BLaER1 treated with 17β-estradiol and CSF1 and Interleukin-3, amounts not matched to agents 10 nM and 100 nM (cell line): ENCODE results near the gene FAM193B.

Experiments used
- H3K27ac ChIP-seq, 11 experiments: shearing (Covaris generic); formaldehyde crosslinking; 2 replicates each; pipeline ENCODE4 v1.8.1; 2022
- H3K27me3 ChIP-seq, 11 experiments: shearing (Covaris generic); formaldehyde crosslinking; 2 replicates each; pipeline ENCODE4 v1.8.1; 2022
- H3K36me3 ChIP-seq, 11 experiments: shearing (Covaris generic); formaldehyde crosslinking; 2 replicates each; pipeline ENCODE4 v1.8.1; 2022
- H3K4me1 ChIP-seq, 10 experiments: shearing (Covaris generic); formaldehyde crosslinking; 2 replicates each; pipeline ENCODE4 v1.8.1; 2022
- H3K4me2 ChIP-seq, 11 experiments: shearing (Covaris generic); formaldehyde crosslinking; 2 replicates each; pipeline ENCODE4 v1.8.1; 2022
- H3K4me3 ChIP-seq, 10 experiments: shearing (Covaris generic); formaldehyde crosslinking; 2 replicates each; pipeline ENCODE4 v1.8.1; 2022
- H3K9ac ChIP-seq, 11 experiments: shearing (Covaris generic); formaldehyde crosslinking; 2 replicates each; pipeline ENCODE4 v1.8.1; 2022
- H3K9me3 ChIP-seq, 11 experiments: shearing (Covaris generic); formaldehyde crosslinking; replicated peaks in 1 of 11; 2 replicates each; pipeline ENCODE4 v1.8.1; 2022
- H4K20me1 ChIP-seq, 11 experiments: shearing (Covaris generic); formaldehyde crosslinking; 2 replicates each; pipeline ENCODE4 v1.8.1; 2022
- Cebpa-rat ChIP-seq, 11 experiments: shearing (Covaris generic); IDR thresholded peaks; 2 replicates each; pipeline ENCODE4 v1.8.1; 2022

FAM193B gene

DNA sequence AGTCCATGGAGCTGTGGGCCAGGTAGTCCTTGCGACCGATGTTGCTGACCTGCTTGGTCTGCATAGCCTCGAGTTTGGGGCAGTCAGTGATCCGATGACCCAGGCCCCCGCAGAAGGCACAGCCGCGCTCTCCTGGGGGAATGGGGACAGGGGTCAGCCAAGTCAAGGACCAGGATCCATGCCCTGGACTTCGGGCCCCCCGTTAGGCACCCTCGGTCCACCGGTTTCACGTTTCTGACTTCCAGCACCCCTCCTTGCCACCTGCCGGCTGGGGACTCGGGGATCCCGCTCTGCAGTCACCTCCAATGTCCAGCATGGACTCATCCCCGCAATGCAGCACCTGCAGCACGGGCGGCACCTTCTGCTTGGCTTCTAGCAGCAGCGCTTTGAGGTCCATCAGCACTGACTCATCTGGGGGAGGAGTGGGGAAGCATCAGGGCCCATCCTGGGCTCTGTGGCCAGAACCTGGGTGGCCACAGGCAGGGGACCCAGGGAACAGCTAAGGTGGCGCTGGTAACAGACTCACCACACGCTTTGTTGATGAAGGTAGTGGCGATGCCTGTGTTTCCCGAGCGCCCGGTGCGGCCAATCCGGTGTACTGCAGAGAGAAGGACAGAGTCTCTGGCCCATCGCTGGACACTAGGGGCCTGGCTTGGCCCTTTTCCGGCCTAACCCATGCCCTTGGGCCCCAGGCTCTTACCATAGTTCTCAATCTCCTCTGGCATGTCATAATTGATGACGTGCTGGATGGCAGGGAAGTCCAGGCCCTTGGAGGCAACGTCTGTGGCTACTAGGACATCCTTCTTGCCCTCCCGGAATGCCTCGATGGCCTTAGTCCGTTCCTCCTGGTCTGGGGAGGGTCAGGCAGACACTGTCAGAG, 42.3 kb downstream of the FAM193B start:
- peaks cover 61 to 79% (median 70%) of the 10 kb centered on the region in 10 experiments for H3K4me1 ChIP-seq
- TF ChIP-seq Cebpa-rat (IDR thresholded peaks at IDR 0.05) = no peak
- H4K20me1 ChIP-seq = peaks cover under 1 to 33% (median 17%) of the 10 kb centered on the region in 11 experiments; a peak in 18 of 22 replicates
- H3K27me3 ChIP-seq = no peaks in the 10 kb centered on the region
- peak overlapping the region in 8 of 10 experiments; percentile 2 to 81 (median 74); a peak in 12 of 20 replicates for H3K4me3 ChIP-seq
- peak overlapping the region; percentile 91 to 100 (median 95); a peak in 21 of 22 replicates for H3K9ac ChIP-seq
- H3K9me3 ChIP-seq = no peaks in the 10 kb centered on the region
- H3K4me2 ChIP-seq = peak overlapping the region; percentile 94 to 100 (median 99)
- H3K36me3 ChIP-seq = peaks cover 58 to 76% (median 62%) of the 10 kb centered on the region in 11 experiments
- peak overlapping the region; percentile 93 to 100 (median 98) for H3K27ac ChIP-seq

DNA sequence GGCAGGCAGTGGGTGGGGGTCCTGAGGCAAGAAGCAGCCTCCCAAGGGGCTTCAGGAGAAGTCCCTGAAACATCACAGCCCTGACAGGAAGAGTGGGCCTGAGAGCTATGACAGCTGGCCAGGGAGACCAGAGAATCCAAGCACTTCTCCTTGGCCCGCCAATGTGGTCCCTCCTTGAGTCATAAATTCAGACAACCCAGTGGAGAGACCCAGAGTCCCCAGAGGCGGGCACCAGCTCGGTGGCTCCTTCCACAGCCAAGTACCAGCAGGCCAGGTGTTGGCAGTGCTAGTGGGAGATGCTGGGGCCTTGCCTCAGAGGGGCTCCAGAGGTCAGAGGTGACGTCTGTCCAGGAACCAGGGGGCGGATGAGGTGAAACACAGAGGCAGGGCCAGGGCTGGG, 43.2 kb downstream of the FAM193B start:
- Histone ChIP-seq H3K4me2 (peak overlapping the region; percentile 94 to 100 (median 99)), H4K20me1 (peaks cover 6 to 38% (median 25%) of the 10 kb centered on the region in 11 experiments; a peak in 19 of 22 replicates), H3K4me3 (peak overlapping the region in 8 of 10 experiments; percentile 2 to 81 (median 74); a peak in 15 of 20 replicates), H3K9ac (peak overlapping the region; percentile 91 to 100 (median 95)), H3K27ac (peak overlapping the region; percentile 93 to 100 (median 98)), H3K9me3 (no peaks in the 10 kb centered on the region), H3K27me3 (no peaks in the 10 kb centered on the region), H3K4me1 (peaks cover 70 to 87% (median 79%) of the 10 kb centered on the region in 10 experiments), H3K36me3 (peaks cover 66 to 83% (median 71%) of the 10 kb centered on the region in 11 experiments)
- TF ChIP-seq Cebpa-rat (IDR thresholded peaks at IDR 0.05) = no peak

DNA sequence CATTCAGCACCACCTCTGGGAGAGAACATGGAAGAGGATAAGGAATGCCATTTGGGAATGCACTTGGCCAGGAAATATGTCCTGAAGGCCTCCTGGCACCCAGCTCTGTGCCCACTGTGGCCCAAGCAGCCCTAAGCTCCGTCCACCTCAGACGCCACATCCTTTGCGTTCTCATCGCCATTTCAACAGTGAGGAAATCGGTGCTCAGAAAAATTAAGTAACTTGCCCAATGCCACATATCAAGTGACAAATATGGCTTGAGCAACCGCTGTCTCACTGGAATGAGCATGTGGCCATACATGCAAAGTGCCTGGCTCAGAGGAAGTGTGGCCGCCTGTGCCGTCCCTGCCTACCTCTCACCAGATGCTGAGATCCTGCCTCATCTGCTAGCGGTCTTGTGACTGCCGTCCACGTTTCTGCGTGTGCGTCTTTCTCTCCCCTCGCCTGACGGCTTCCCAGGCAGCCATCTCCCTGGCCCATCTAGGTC, 43.8 kb downstream of the FAM193B start:
- H3K4me2 ChIP-seq = peak overlapping the region; percentile 94 to 100 (median 99)
- H3K27me3 ChIP-seq = no peaks in the 10 kb centered on the region
- peak; percentile 92 to 99 (median 95) for TF ChIP-seq Cebpa-rat (IDR thresholded peaks at IDR 0.05)
- H3K9me3 ChIP-seq = no peaks in the 10 kb centered on the region
- peaks cover 70 to 86% (median 78%) of the 10 kb centered on the region in 10 experiments for H3K4me1 ChIP-seq
- H3K4me3 ChIP-seq = peak overlapping the region; percentile 74 to 92 (median 79); a peak in 19 of 20 replicates
- H3K36me3 ChIP-seq = peaks cover 65 to 83% (median 70%) of the 10 kb centered on the region in 11 experiments
- H3K9ac ChIP-seq = peak overlapping the region; percentile 91 to 100 (median 95)
- peak overlapping the region; percentile 93 to 100 (median 98) for H3K27ac ChIP-seq
- peaks cover 10 to 37% (median 30%) of the 10 kb centered on the region in 11 experiments; a peak in 20 of 22 replicates for H4K20me1 ChIP-seq

DNA sequence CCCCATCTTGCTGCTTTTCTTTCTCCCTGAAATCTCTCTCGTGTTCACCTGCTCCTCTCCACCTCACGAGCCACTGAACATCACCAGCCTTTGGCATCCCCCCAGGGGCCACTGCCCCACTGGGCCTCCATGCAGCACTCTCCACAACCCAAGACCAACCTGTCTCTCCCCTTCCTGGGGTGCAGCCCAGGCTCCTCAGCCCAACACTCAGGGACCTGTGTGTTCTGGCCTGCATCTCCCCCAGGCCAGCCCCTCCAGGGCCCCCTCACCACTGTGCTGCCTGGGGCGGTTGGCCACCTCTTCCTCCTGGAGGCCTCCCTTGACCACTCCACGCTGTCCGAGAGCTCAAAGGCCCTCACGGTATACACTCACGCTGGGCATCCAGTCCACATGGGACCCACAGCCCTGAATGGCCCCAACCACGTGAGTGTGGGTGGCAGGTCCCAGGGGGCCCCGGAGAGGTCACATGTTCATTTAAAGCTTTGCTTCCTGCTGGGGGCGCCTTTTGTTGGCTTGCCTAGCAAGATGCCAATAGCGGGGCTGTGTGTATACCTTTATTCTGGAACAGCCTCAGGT, 44.3 kb downstream of the FAM193B start:
- Histone ChIP-seq H3K36me3 (peaks cover 65 to 83% (median 68%) of the 10 kb centered on the region in 11 experiments), H4K20me1 (peaks cover 15 to 37% (median 32%) of the 10 kb centered on the region in 11 experiments), H3K4me1 (peaks cover 70 to 86% (median 78%) of the 10 kb centered on the region in 10 experiments), H3K9ac (peak overlapping the region; percentile 91 to 100 (median 95)), H3K9me3 (no peaks in the 10 kb centered on the region), H3K27me3 (no peaks in the 10 kb centered on the region), H3K27ac (peak overlapping the region; percentile 93 to 100 (median 98)), H3K4me2 (peak overlapping the region; percentile 94 to 100 (median 99)), H3K4me3 (peak overlapping the region; percentile 74 to 92 (median 79))
- TF ChIP-seq Cebpa-rat (IDR thresholded peaks at IDR 0.05) = no peak

DNA sequence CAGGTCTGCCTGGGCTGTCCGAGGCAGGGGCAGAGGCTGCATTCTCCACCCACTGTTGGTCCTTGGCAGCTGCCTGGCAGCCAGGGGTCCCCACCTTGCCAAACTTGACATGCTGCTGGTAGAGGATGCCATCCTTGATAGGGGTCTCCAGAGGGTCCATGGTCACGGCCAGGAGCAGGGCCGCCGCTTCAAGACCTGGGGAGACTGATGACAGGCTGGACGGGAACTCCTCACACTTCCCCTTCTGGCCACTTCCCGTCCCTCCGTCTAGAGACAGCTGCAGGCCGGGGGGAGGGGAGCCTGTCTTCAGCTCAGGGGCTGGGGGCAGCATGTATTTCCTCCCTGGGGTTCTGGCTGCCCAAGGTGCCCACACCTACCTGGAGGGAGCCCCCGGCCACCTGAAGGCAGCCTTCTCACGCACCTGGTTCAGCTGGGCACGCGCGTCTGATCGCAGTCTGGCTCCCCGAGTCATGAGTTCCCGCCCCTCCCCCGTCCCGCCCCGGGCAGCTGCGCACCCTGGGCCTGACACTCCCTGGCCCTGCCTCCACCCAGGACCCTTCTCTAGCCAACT, 44.9 kb downstream of the FAM193B start, which contains the start of gene DOK3:
Gene DOK3, minus strand, starts transcription at position 446 of the 571 bp plus-strand sequence. Its CDS starts 286 bp downstream, at position 160.
- TF ChIP-seq Cebpa-rat (IDR thresholded peaks at IDR 0.05) = no peak
- peaks cover 65 to 83% (median 68%) of the 10 kb centered on the region in 11 experiments for H3K36me3 ChIP-seq
- H3K9me3 ChIP-seq = no peaks in the 10 kb centered on the region
- peak within 1 kb of the TSS; percentile 94 to 100 (median 99) for H3K4me2 ChIP-seq
- H3K9ac ChIP-seq = peak within 1 kb of the TSS; percentile 91 to 100 (median 95)
- peaks cover 70 to 86% (median 78%) of the 10 kb centered on the region in 10 experiments for H3K4me1 ChIP-seq
- H3K4me3 ChIP-seq = peak within 1 kb of the TSS; percentile 74 to 92 (median 79)
- peaks cover 21 to 43% (median 32%) of the 10 kb centered on the region in 11 experiments for H4K20me1 ChIP-seq
- no peaks in the 10 kb centered on the region for H3K27me3 ChIP-seq
- peak within 1 kb of the TSS; percentile 93 to 100 (median 98) for H3K27ac ChIP-seq

DNA sequence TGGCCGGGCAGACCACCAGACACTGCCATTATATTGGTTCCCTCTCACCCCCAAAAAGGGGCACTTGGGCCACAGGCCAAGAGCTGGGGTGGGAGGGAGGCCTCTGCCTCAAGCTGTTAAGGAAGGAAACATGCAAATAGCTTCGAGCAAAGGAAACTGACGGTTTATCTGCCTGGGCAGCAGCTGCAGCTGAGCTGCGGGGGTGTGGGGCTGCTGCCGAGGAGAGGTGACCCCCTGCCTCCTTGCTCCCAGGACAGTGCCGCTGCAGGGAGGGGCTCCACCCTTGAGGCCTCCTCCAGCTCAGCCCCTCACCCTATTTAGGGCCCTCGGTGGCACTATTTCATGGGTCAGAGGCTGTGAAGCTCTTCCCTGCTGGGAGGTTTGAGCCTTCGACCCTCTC, 45.5 kb downstream of the FAM193B start:
- TF ChIP-seq Cebpa-rat (IDR thresholded peaks at IDR 0.05) = no peak
- Histone ChIP-seq H3K9me3 (no peaks in the 10 kb centered on the region), H4K20me1 (peaks cover 28 to 50% (median 37%) of the 10 kb centered on the region in 11 experiments), H3K4me3 (peak overlapping the region; percentile 74 to 92 (median 79)), H3K4me2 (peak overlapping the region; percentile 94 to 100 (median 99)), H3K27ac (peak overlapping the region; percentile 93 to 100 (median 98)), H3K27me3 (no peaks in the 10 kb centered on the region; a peak in 1 of 22 replicates), H3K4me1 (peaks cover 70 to 86% (median 78%) of the 10 kb centered on the region in 10 experiments), H3K36me3 (peaks cover 65 to 83% (median 68%) of the 10 kb centered on the region in 11 experiments), H3K9ac (peak overlapping the region; percentile 91 to 100 (median 95))

DNA sequence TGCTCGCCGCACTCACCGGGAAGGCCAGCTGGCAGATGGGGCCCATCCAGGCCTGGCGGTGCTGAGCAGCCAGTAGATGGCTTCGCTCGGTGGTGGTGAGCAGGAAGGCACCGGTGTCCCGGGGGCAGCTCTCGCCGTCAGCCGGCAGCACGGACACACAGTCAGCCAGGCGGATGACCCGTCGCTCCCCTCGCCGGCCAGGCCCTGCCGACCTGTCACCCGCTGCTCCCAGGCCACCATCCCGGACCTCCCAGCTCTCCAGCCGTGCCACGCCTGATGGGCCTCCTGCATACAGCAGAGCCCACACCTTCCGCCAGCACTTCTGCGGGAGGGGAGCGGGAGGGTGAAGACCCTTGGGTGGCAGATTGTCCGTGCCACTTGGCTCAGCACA, 46.1 kb downstream of the FAM193B start:
- no peaks in the 10 kb centered on the region; a peak in 1 of 22 replicates for H3K27me3 ChIP-seq
- peak overlapping the region; percentile 94 to 100 (median 99) for H3K4me2 ChIP-seq
- H3K4me1 ChIP-seq = peaks cover 76 to 86% (median 79%) of the 10 kb centered on the region in 10 experiments
- H3K9ac ChIP-seq = peak overlapping the region; percentile 91 to 100 (median 95)
- peaks cover 34 to 56% (median 41%) of the 10 kb centered on the region in 11 experiments for H4K20me1 ChIP-seq
- peak overlapping the region; percentile 74 to 92 (median 79) for H3K4me3 ChIP-seq
- no peaks in the 10 kb centered on the region for H3K9me3 ChIP-seq
- peaks cover 65 to 83% (median 68%) of the 10 kb centered on the region in 11 experiments for H3K36me3 ChIP-seq
- peak overlapping the region; percentile 93 to 100 (median 98) for H3K27ac ChIP-seq
- no peak for TF ChIP-seq Cebpa-rat (IDR thresholded peaks at IDR 0.05)

DNA sequence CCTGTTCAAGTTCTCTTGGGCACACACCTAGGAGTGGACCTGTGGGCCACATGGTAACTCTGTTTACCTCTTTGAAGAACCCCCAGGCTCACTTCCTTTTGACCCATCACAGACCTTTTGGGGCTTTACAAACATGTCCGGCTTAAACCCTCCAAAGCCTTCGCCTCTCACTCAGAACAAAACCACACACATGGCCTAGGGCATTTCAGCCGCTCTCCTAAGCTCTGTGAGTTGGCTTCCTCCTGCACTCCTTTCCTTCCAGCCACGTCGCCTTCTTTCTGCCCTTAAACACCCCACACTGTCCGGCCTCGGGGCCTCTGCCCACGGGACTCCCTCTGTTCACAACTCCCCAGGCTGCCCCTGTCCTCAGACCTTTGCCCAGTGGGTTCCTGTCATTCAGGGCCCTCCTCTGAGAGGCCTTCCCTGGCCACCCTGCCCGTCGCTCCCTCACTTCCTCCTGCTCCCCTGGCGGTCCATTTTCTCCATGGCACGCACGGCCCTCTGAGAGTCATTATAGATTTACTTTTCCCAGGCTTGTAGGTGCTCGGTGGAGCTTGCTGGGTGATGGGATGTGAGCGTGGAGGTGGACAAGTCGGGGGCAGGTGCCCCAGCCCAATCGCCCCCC, 46.7 kb downstream of the FAM193B start:
- Histone ChIP-seq H3K4me2 (peak overlapping the region; percentile 94 to 100 (median 99)), H3K27ac (peak overlapping the region; percentile 93 to 100 (median 98)), H3K4me1 (peaks cover 77 to 86% (median 80%) of the 10 kb centered on the region in 10 experiments), H3K9me3 (no peaks in the 10 kb centered on the region), H3K9ac (peak overlapping the region; percentile 91 to 100 (median 95)), H3K4me3 (peak overlapping the region; percentile 74 to 92 (median 79)), H3K27me3 (no peaks in the 10 kb centered on the region; a peak in 1 of 22 replicates), H4K20me1 (peaks cover 39 to 61% (median 46%) of the 10 kb centered on the region in 11 experiments), H3K36me3 (peaks cover 65 to 83% (median 68%) of the 10 kb centered on the region in 11 experiments)
- no peak for TF ChIP-seq Cebpa-rat (IDR thresholded peaks at IDR 0.05)
